ENCODE results near the gene PRRT4. TPM values are rescaled to one million over a fixed set of nuclear protein-coding genes. Genes with fewer than 3 reads are reported as not detected.

The PRRT4 gene
- total and polyA plus RNA-seq, 2 donors = 0.28 to 0.66 TPM

DNA sequence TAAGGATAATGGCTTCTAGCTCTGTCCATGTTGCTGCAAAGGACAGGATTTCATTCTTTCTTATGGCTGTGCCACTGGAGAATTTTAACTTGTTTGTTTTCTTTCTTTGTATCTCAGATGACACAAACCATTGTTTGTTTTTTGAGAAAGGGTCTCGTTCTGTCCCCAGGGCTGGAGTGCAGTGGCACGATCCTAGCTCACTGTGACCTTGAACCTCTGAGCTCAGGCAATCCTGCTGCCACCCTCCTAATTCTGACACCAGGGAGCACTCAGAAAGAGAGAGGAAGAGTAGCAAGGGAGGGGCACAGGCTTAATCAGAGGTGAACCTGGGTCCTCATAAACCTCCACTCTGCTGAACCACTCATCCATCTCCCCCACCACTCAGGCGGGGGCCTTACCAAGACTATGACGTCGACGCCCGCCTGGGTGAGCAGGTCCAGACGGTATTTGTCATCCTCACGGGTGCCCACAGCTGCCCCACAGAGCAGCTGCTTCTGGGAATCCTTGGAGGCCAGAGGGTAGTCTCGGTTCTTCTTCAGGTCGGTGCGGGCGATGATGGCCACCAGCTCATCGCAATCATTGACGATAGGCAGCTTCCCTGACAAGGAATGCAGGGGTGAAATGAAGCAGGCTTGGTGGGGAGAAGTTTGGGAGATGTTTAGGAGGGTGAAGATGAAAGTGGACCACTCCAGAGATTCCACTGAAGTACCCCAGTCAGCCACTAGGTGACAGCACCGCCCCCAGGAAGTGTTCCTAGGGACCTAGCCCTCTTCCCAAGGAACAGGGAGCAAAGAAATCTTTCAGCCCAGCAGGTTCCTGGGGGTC, 36.7 kb upstream of the PRRT4 start:
- 92% methylated on average over 16 of the region's 16 CpGs for WGBS
- no peaks in the 10 kb centered on the region for H3K9me3 ChIP-seq (ENCODE audit: control insufficient read depth in 2 of 2, insufficient read depth in 1 of 2, low read length in 1 of 2)
- H3K4me1 ChIP-seq (ENCODE audit: control insufficient read depth in 2 of 2, insufficient read depth in 2 of 2, low read length in 2 of 2) = no peaks in the 10 kb centered on the region
- H3K36me3 ChIP-seq (ENCODE audit: control insufficient read depth in 2 of 2, insufficient read depth in 2 of 2, low read length in 1 of 2) = peaks cover 19 to 48% of the 10 kb centered on the region in 2 donors
- DNase-seq (ENCODE audit: low read depth in 6 of 9, low spot score in 9 of 9) = peak in 1 of 9 donors; percentile 33
- H3K27ac ChIP-seq (ENCODE audit: low read depth in 1 of 2, low read length in 1 of 2) = no peak overlapping the region
- H3K4me3 ChIP-seq (ENCODE audit: low read length in 2 of 2) = no peak overlapping the region
- no peaks in the 10 kb centered on the region for H3K27me3 ChIP-seq (ENCODE audit: control insufficient read depth in 2 of 2, insufficient read depth in 1 of 2, low read length in 1 of 2)

DNA sequence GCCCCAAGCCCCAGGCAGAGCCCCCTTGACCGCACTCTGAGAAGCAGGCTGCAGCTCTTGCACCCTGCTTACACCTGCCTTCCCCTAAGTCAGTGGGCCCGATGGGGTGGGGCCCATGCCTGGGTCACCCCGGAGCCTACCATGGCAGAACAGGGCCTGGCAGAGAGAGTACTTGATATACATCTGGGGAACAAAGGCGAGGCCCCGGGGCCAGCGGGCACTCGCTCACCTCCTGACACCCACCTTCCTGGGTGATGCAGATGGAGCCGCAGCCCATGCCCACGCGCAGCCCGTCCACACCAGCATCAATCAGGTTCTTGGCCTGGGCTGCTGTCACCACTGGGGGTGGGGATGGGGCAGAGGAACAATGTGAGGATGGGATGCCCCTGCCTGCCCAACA, 34.9 kb upstream of the PRRT4 start:
- peaks cover 19 to 58% of the 10 kb centered on the region in 2 donors for H3K36me3 ChIP-seq (ENCODE audit: control insufficient read depth in 2 of 2, insufficient read depth in 2 of 2, low read length in 1 of 2)
- DNase-seq (ENCODE audit: low read depth in 6 of 9, low spot score in 9 of 9) = no peak
- 98% methylated on average over 11 of the region's 11 CpGs for WGBS

DNA sequence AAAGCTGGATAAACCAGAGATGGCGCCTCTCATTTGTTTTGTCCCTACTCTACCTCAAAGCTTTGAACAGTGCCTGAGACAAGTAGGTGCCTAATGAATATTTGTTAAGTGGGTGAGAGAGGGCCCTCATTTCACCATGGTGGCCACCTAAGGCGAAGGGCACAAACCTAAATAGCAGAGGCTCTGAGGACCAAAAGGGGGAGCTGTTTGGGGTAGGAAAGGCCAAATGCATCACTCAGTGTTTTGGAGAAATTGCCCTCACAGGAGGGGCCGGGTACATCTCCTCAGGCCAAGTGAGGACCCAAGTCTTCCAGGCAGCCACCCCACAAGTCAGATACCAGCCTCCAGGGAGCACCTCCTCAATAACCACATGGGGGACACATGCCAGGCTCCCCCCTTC, 34.3 kb upstream of the PRRT4 start:
- peaks cover 19 to 57% of the 10 kb centered on the region in 2 donors for H3K36me3 ChIP-seq (ENCODE audit: control insufficient read depth in 2 of 2, insufficient read depth in 2 of 2, low read length in 1 of 2)
- H3K27ac ChIP-seq (ENCODE audit: low read depth in 1 of 2, low read length in 1 of 2) = no peak overlapping the region
- WGBS = 94% methylated on average over 3 of the region's 3 CpGs
- H3K27me3 ChIP-seq (ENCODE audit: control insufficient read depth in 2 of 2, insufficient read depth in 1 of 2, low read length in 1 of 2) = no peaks in the 10 kb centered on the region
- no peaks in the 10 kb centered on the region for H3K4me1 ChIP-seq (ENCODE audit: control insufficient read depth in 2 of 2, insufficient read depth in 2 of 2, low read length in 2 of 2)
- H3K9me3 ChIP-seq (ENCODE audit: control insufficient read depth in 2 of 2, insufficient read depth in 1 of 2, low read length in 1 of 2) = no peaks in the 10 kb centered on the region
- no peak overlapping the region for H3K4me3 ChIP-seq (ENCODE audit: low read length in 2 of 2)
- DNase-seq (ENCODE audit: low read depth in 6 of 9, low spot score in 9 of 9) = no peak

More for the DNA sequence above, 34.9 kb upstream of the PRRT4 start:
- Histone ChIP-seq H3K27me3 (ENCODE audit: control insufficient read depth in 2 of 2, insufficient read depth in 1 of 2, low read length in 1 of 2) (no peaks in the 10 kb centered on the region), H3K9me3 (ENCODE audit: control insufficient read depth in 2 of 2, insufficient read depth in 1 of 2, low read length in 1 of 2) (no peaks in the 10 kb centered on the region), H3K4me1 (ENCODE audit: control insufficient read depth in 2 of 2, insufficient read depth in 2 of 2, low read length in 2 of 2) (no peaks in the 10 kb centered on the region), H3K27ac (ENCODE audit: low read depth in 1 of 2, low read length in 1 of 2) (no peak overlapping the region), H3K4me3 (ENCODE audit: low read length in 2 of 2) (no peak overlapping the region)

DNA sequence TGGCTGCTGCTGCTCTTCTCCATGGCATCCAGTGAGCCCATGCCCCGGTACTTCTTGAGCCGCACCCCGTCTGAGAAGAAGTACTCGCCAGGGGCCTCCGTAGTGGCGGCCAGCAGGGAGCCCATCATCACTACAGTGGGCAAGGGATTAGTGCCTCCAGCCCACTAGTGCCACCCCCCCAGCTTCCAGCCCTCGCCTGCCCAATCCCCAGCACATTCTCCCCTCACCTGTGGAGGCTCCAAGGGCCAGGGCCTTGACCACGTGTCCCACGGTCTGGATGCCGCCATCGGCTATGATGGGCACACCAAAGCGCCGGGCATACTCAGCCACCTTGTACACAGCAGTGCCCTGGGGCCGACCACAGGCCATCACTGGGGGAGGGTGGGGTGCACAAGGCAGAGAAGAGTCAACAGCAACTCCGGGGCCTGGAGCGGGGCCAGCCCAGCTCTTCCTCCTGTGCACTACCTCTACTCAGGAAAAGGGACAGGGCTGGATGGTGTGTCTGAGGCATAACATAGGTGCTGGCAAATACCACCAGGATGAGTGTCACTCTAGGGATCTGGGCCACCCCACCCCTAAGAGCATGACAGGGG, 33.5 kb upstream of the PRRT4 start:
- H3K4me1 ChIP-seq (ENCODE audit: control insufficient read depth in 2 of 2, insufficient read depth in 2 of 2, low read length in 2 of 2) = no peaks in the 10 kb centered on the region
- no peaks in the 10 kb centered on the region for H3K27me3 ChIP-seq (ENCODE audit: control insufficient read depth in 2 of 2, insufficient read depth in 1 of 2, low read length in 1 of 2)
- no peaks in the 10 kb centered on the region for H3K9me3 ChIP-seq (ENCODE audit: control insufficient read depth in 2 of 2, insufficient read depth in 1 of 2, low read length in 1 of 2)
- WGBS = 97% methylated on average over 16 of the region's 16 CpGs
- no peak overlapping the region for H3K4me3 ChIP-seq (ENCODE audit: low read length in 2 of 2)
- H3K27ac ChIP-seq (ENCODE audit: low read depth in 1 of 2, low read length in 1 of 2) = no peak overlapping the region
- no peak for DNase-seq (ENCODE audit: low read depth in 6 of 9, low spot score in 9 of 9)
- peaks cover 18 to 50% of the 10 kb centered on the region in 2 donors for H3K36me3 ChIP-seq (ENCODE audit: control insufficient read depth in 2 of 2, insufficient read depth in 2 of 2, low read length in 1 of 2)

DNA sequence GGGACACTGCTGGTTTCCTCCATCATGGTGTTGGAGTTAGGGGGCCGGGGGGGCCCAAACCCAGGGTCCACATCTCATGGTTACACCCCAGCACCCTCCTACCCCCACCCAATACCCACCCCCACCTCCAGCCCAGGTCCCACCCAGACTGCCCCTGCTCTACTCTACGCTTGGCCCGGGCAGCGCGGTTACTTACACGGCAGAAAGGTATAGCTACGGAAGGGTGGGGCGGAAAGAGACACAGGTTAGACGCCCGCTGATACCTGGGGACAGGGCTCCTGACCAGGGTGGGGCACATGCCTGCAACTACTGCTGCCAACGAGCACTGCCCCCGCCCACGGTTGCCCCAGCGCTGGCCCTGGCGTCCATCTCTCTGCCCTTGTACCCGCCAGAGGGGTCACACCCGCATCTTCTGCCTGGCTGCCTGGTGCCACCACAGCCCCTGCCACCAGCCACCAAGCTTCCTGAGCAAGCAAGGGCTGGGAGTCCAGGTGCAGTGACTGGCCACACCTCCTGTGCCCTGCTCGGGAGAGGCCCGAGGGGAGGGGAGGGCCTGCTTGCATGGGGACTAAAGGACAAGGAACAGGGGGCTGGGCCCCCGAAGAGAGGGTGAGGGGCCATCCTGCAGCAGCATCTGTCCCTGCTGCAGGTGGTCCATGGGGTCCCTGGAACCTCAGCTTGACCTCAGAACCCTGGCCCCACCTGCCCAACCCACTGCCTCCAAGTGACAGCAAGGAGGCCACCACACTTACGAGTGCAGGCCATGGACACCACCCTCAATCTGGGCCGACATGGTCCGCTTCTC, 32.2 kb upstream of the PRRT4 start:
- no peaks in the 10 kb centered on the region for H3K4me1 ChIP-seq (ENCODE audit: control insufficient read depth in 2 of 2, insufficient read depth in 2 of 2, low read length in 2 of 2)
- H3K4me3 ChIP-seq (ENCODE audit: low read length in 2 of 2) = no peak overlapping the region
- no peak for DNase-seq (ENCODE audit: low read depth in 6 of 9, low spot score in 9 of 9)
- H3K9me3 ChIP-seq (ENCODE audit: control insufficient read depth in 2 of 2, insufficient read depth in 1 of 2, low read length in 1 of 2) = no peaks in the 10 kb centered on the region
- H3K27ac ChIP-seq (ENCODE audit: low read depth in 1 of 2, low read length in 1 of 2) = no peak overlapping the region
- 97% methylated on average over 23 of the region's 23 CpGs for WGBS
- peaks cover 0 to 4% of the 10 kb centered on the region in 2 donors for H3K27me3 ChIP-seq (ENCODE audit: control insufficient read depth in 2 of 2, insufficient read depth in 1 of 2, low read length in 1 of 2)
- peaks cover 15 to 47% of the 10 kb centered on the region in 2 donors for H3K36me3 ChIP-seq (ENCODE audit: control insufficient read depth in 2 of 2, insufficient read depth in 2 of 2, low read length in 1 of 2)

DNA sequence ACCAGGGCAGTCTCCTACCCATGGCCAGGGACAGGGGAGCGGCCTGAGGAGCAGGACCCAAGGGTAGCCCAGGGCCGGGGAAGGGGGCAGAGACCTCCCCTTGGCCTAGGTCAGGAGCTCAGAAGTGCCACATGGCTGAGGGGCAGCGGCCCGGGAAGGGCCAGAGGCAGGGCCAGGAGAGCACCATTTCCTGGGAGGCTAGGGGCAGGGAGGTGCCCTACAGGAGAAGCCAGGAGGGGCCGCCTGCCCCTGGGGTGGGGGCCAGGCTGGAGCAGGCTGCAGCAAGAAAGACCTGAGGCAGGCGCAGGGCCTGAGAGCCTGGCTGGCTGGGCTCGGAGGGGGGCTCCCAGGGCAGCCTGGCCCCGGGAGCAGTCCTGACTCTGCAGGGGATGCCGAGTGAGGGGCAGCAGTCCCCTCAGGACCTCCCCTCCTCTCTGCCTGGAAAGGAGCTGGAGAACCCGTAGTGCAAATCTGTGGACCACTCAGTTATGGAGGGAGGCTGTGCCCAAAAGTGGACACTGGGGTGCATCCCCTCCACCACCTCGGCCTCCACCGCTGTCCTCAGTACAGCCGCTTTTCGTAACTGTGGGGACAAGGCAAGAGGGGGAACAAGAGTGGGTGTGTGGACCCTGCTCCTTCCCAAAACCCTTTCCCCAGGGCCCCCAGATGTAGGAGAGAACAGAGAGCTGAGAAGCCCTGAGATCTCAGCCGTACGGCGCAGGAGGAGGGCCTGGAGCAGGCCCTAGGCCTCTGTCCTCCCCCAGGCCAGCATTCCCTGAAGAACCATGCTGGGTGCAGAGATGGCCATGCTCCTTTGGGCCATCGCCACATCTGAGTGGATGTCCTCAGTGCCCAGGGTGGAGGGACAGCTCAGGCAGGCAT, 31.2 kb upstream of the PRRT4 start:
- Histone ChIP-seq H3K27me3 (ENCODE audit: control insufficient read depth in 2 of 2, insufficient read depth in 1 of 2, low read length in 1 of 2) (peaks cover 0 to 13% of the 10 kb centered on the region in 2 donors), H3K4me1 (ENCODE audit: control insufficient read depth in 2 of 2, insufficient read depth in 2 of 2, low read length in 2 of 2) (no peaks in the 10 kb centered on the region), H3K9me3 (ENCODE audit: control insufficient read depth in 2 of 2, insufficient read depth in 1 of 2, low read length in 1 of 2) (no peaks in the 10 kb centered on the region), H3K4me3 (ENCODE audit: low read length in 2 of 2) (no peak overlapping the region), H3K36me3 (ENCODE audit: control insufficient read depth in 2 of 2, insufficient read depth in 2 of 2, low read length in 1 of 2) (peaks cover 8 to 40% of the 10 kb centered on the region in 2 donors), H3K27ac (ENCODE audit: low read depth in 1 of 2, low read length in 1 of 2) (no peak overlapping the region)
- DNase-seq (ENCODE audit: low read depth in 6 of 9, low spot score in 9 of 9) = no peak
- WGBS = 98% methylated on average over 18 of the region's 18 CpGs

DNA sequence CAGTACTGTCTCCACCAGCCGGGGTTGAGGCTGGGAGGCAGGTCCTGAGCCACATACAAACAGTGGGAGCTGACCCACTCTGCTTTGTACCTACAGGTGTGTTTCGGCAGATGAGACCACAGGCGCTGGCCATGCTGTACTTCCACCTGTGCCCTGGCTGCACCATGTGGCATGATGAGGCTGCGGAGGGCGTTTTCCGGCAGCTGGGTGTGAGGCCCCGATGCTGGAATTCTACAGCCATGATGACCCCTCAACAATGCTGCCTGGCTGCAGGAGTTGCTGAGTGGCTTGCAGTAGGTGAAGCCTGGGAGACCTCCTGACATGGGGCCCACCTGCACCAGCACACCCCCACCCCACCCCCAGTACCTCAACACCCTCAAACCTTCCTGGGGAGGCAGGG, 30.3 kb upstream of the PRRT4 start:
- WGBS = 97% methylated on average over 7 of the region's 7 CpGs
- H3K27ac ChIP-seq (ENCODE audit: low read depth in 1 of 2, low read length in 1 of 2) = no peak overlapping the region
- peaks cover 7 to 40% of the 10 kb centered on the region in 2 donors for H3K36me3 ChIP-seq (ENCODE audit: control insufficient read depth in 2 of 2, insufficient read depth in 2 of 2, low read length in 1 of 2)
- H3K4me1 ChIP-seq (ENCODE audit: control insufficient read depth in 2 of 2, insufficient read depth in 2 of 2, low read length in 2 of 2) = peaks cover 0 to 3% of the 10 kb centered on the region in 2 donors
- no peak overlapping the region for H3K4me3 ChIP-seq (ENCODE audit: low read length in 2 of 2)
- no peak for DNase-seq (ENCODE audit: low read depth in 6 of 9, low spot score in 9 of 9)
- H3K27me3 ChIP-seq (ENCODE audit: control insufficient read depth in 2 of 2, insufficient read depth in 1 of 2, low read length in 1 of 2) = peaks cover 0 to 16% of the 10 kb centered on the region in 2 donors
- H3K9me3 ChIP-seq (ENCODE audit: control insufficient read depth in 2 of 2, insufficient read depth in 1 of 2, low read length in 1 of 2) = no peaks in the 10 kb centered on the region

DNA sequence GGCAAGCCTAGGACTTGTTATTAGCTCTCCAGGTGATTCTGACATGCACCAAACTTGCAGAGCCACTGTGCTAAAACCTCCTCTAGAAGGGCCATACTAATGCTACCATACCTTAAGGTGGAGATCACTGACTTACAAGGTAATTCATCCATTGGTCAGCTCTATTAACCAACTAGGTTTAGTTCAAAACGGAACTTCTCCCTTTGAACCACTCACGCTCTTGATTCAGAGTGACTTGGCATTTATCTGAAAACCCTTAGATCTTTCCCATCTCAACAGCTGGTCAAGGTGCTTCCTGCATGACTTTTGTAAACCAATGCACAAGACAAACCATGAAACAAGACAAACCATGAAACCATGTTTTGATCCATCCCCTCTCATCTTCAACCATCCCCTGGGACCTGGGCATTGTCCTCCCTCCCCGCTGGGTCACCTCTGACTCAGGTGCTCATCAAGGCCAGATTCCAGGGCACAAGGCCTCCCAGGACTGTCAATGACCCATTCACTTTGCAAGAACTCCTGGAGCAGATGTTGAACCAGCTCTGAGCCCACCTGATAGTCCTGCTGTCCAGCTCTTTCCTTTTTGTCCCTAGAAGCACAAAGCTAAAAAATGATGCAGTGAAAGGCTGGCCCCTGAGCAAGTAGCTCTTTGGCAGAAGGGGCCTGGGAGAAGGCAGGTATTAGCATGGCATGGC, 29.5 kb upstream of the PRRT4 start:
- Histone ChIP-seq H3K36me3 (ENCODE audit: control insufficient read depth in 2 of 2, insufficient read depth in 2 of 2, low read length in 1 of 2) (peaks cover 0 to 35% of the 10 kb centered on the region in 2 donors), H3K27ac (ENCODE audit: low read depth in 1 of 2, low read length in 1 of 2) (no peak overlapping the region), H3K4me3 (ENCODE audit: low read length in 2 of 2) (no peak overlapping the region), H3K9me3 (ENCODE audit: control insufficient read depth in 2 of 2, insufficient read depth in 1 of 2, low read length in 1 of 2) (no peaks in the 10 kb centered on the region), H3K27me3 (ENCODE audit: control insufficient read depth in 2 of 2, insufficient read depth in 1 of 2, low read length in 1 of 2) (peaks cover 0 to 16% of the 10 kb centered on the region in 2 donors), H3K4me1 (ENCODE audit: control insufficient read depth in 2 of 2, insufficient read depth in 2 of 2, low read length in 2 of 2) (peaks cover 0 to 3% of the 10 kb centered on the region in 2 donors)
- DNase-seq (ENCODE audit: low read depth in 6 of 9, low spot score in 9 of 9) = no peak
- 36% methylated on average over 3 of the region's 3 CpGs for WGBS

Measured in thymus (tissue), 11 donors.